OCI-LY3 (cell line): ENCODE data around the gene NOC4L.

Source experiments
- CTCF ChIP-seq: fragments of 200-600, 300-600 bp; sonication (generic); IDR thresholded peaks from 2 replicates; pipeline ENCODE4 v1.5.1; 2014; ENCODE audit warnings: antibody characterized with exemption, low read length, low read depth
- EZH2phosphoT487 ChIP-seq: fragments of 200-600 bp; shearing (Covaris generic); IDR thresholded peaks from 2 replicates; pipeline ENCODE4 v1.6.1; 2018; ENCODE audit warnings: antibody characterized with exemption, mixed run types, low read depth

DNA sequence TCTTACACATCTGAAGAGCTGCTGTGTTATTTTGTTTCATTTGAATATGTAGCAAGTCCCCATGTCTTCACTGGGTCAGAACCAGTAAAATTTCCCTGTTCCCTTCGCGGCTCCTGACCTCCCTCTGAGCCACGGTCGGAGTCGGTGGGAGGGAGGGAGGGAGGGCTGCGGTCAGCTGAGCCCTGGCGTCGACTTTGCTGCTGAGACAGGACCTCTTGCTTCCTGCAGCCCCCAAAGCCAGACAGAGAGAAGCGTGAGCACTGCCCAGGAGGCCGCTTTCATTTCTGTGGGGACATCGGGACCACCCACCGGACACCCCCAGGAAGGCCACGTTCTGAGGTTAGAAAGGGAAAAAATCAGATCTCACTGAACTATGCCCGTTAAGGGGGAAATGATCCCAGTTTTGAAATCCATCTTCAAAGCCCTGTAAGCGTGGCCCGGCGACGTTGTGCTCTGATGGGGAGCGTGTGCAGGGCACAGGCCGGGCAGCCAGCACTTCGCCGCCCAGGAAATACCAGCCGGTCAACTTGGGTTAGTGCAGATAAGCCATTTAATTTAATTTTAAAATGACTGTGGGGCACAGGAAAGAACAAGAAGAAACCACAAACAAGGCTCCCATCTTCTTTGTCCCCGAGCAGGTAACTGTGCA is 42.1 kb downstream of the NOC4L start:
- TF ChIP-seq CTCF (no peak), EZH2phosphoT487 (no peak)
